Measurements from ENCODE around the gene OR5AR1.

GRCh38 chr11:56693428-56693827 lies 29.9 kb downstream of the OR5AR1 start:
- TF ChIP-seq MXI1 (IDR thresholded peaks at IDR 0.05; ENCODE audit: borderline replicate concordance, low read depth, low read length) (no peak), CTCF (CRISPR knock-in tag; IDR thresholded peaks at IDR 0.05) (no peak), ZBTB20 (CRISPR knock-in tag; IDR thresholded peaks at IDR 0.05; ENCODE audit: borderline replicate concordance, low read depth) (no peak), CEBPB (IDR thresholded peaks at IDR 0.05; ENCODE audit: borderline replicate concordance, low read depth, low read length) (no peak), IRF2 (CRISPR knock-in tag; IDR thresholded peaks at IDR 0.05) (no peak), ATF7 (IDR thresholded peaks at IDR 0.05) (no peak), ATF7 (CRISPR knock-in tag; IDR thresholded peaks at IDR 0.05) (no peak), HBP1 (CRISPR knock-in tag; IDR thresholded peaks at IDR 0.05; ENCODE audit: low read depth) (no peak), MAX (IDR thresholded peaks at IDR 0.05) (no peak), GPBP1L1 (CRISPR knock-in tag; IDR thresholded peaks at IDR 0.05) (no peak), BRCA1 (CRISPR knock-in tag; IDR thresholded peaks at IDR 0.05) (no peak), JUNB (CRISPR knock-in tag; IDR thresholded peaks at IDR 0.05; ENCODE audit: borderline replicate concordance) (no peak)
